ENCODE data around the gene ZNF175. TPM values are rescaled to one million over a fixed set of nuclear protein-coding genes. Genes with fewer than 3 reads are reported as not detected.

ZNF175 gene
- total and polyA plus RNA-seq, 2 donors (not counting 3 experiments of a cell fraction or from before 2014, with no cell fraction given), result 4.9 to 16.5 TPM

DNA sequence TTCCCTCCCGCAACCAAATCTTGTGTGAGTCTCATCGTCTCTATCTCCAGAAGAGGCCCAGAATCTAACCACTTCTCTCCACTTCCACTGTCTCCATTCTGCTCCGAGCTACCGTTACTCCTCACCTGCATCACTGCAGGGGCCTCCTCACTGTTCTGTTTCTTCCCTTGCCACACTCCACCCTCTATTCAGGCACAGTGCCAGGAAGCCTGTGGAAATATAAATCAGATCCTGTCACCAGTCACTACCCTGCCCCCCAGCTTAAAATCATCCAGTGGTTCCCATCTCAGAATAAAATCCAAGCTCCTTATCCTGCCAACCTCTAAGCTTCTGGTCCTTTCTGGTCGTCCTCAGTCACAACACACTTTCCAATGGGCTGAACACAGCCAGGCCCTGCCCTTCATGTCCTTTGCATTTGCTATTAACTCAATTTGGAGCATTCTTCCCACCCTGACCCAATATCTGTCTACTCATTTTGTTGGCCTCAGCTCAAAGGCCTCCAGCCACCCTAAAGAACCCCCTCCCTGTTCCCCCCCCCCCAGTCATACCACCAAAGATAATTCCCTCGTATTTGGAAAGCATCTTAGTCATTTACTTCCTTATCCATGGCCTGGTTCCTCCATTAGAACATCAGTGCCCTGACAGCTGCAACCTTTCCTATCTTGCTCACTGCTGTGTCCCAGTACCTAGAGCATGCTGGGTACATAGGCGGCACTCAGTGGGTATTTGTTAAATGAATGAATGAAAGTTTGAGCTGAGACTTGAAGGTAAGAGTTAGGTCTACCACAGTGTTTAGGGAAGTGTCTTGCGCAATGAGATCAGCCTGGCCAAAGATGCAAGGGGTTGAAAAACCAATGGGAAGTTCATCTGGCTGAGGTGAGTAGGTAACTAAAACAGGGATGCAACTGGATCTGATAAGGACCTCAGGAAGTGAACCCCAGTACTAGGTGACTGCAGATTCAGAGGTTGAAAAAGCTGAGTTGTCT, 24.4 kb downstream of the ZNF175 start:
- no peaks in the 10 kb centered on the region for H3K36me3 ChIP-seq (ENCODE audit: control insufficient read depth in 2 of 2, extremely low read depth in 1 of 2, insufficient read depth in 2 of 2, low read length in 2 of 2)
- no peaks in the 10 kb centered on the region for H3K79me2 ChIP-seq (ENCODE audit: control insufficient read depth, insufficient read depth, low read length)
- no peak overlapping the region for H3K9ac ChIP-seq (replicated peaks; ENCODE audit: extremely low read depth, insufficient read depth, low read length)
- H3K4me1 ChIP-seq (ENCODE audit: control insufficient read depth, extremely low read depth, insufficient read depth, low read length), result peaks cover 6% of the 10 kb centered on the region
- H3K27ac ChIP-seq (ENCODE audit: insufficient read depth, low read depth, low read length), result no peak overlapping the region
- ChIA-PET CTCF (interaction anchor here (1.0 to 1.1 kb wide), 3 partner anchors 10 to 61 kb away, joined by 3 to 5 read pairs (median 3); no protein-coding TSS in a partner anchor), POLR2A (no interaction called here)
- TF ChIP-seq MYC (IDR thresholded peaks at IDR 0.05; ENCODE audit: low read depth, low read length), result no peak
- no peak for TF ChIP-seq JUN (IDR thresholded peaks at IDR 0.05; ENCODE audit: borderline replicate concordance, insufficient read depth, insufficient read length, low read depth)
- no peak for TF ChIP-seq GATA2 (IDR thresholded peaks at IDR 0.05; ENCODE audit: insufficient read depth, insufficient read length, low read depth, low read length)
- no peak for TF ChIP-seq POLR2A (IDR thresholded peaks at IDR 0.05; ENCODE audit: low read depth, low read length)
- TF ChIP-seq, protein P1, sequence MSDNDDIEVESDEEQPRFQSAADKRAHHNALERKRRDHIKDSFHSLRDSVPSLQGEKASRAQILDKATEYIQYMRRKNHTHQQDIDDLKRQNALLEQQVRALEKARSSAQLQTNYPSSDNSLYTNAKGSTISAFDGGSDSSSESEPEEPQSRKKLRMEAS (IDR thresholded peaks at IDR 0.05; ENCODE audit: insufficient read depth, insufficient read length), result no peak
- TF ChIP-seq POLR2AphosphoS5 (IDR thresholded peaks at IDR 0.05; ENCODE audit: insufficient read depth, low read depth, low read length), result no peak
- no peak for TF ChIP-seq FOS (IDR thresholded peaks at IDR 0.05; ENCODE audit: borderline replicate concordance, insufficient read depth, low read length)
- TF ChIP-seq EZH2 (IDR thresholded peaks at IDR 0.05; ENCODE audit: borderline replicate concordance, low read depth, low read length, severe bottlenecking), result no peak
- TF ChIP-seq, protein P2, sequence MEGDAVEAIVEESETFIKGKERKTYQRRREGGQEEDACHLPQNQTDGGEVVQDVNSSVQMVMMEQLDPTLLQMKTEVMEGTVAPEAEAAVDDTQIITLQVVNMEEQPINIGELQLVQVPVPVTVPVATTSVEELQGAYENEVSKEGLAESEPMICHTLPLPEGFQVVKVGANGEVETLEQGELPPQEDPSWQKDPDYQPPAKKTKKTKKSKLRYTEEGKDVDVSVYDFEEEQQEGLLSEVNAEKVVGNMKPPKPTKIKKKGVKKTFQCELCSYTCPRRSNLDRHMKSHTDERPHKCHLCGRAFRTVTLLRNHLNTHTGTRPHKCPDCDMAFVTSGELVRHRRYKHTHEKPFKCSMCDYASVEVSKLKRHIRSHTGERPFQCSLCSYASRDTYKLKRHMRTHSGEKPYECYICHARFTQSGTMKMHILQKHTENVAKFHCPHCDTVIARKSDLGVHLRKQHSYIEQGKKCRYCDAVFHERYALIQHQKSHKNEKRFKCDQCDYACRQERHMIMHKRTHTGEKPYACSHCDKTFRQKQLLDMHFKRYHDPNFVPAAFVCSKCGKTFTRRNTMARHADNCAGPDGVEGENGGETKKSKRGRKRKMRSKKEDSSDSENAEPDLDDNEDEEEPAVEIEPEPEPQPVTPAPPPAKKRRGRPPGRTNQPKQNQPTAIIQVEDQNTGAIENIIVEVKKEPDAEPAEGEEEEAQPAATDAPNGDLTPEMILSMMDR (IDR thresholded peaks at IDR 0.05; ENCODE audit: extremely low read depth in 1 of 2, insufficient read depth in 1 of 2, low read depth in 1 of 2, low read length in 2 of 2), result no peak
- dilution Hi-C loops (cut with MboI; ENCODE audit: extremely low pct_ligation_motif_present, low sequenced_read_pairs), result no loop called here
- no peak overlapping the region for H3K4me3 ChIP-seq (replicated peaks in 1 of 3; ENCODE audit: insufficient read depth in 1 of 3, low read depth in 1 of 3, low read length in 3 of 3)
- H2AFZ ChIP-seq (ENCODE audit: low read depth, low read length), result no peak overlapping the region
- no peaks in the 10 kb centered on the region for H4K20me1 ChIP-seq (replicated peaks; ENCODE audit: control insufficient read depth, extremely low read depth, insufficient read depth, low read length)
- FAIRE-seq, result no peak
- no TSS peak for BruUV-seq (replicated peaks)
- no peak overlapping the region for H3K4me2 ChIP-seq (ENCODE audit: insufficient read depth, low read length)
- H3K9me1 ChIP-seq (replicated peaks; ENCODE audit: control insufficient read depth, extremely low read depth, insufficient read depth, low read length), result no peaks in the 10 kb centered on the region
- H3K27me3 ChIP-seq (ENCODE audit: control insufficient read depth in 2 of 2, insufficient read depth in 2 of 2, low read length in 2 of 2), result peaks cover 2 to 6% of the 10 kb centered on the region in 2 experiments
- H3K9me3 ChIP-seq (replicated peaks; ENCODE audit: control insufficient read depth, insufficient read depth, low read length), result no peaks in the 10 kb centered on the region
- DNase-seq (ENCODE audit: low read depth, low spot score), result no peak
- intact Hi-C loops (cut with micrococcal nuclease), result loop anchor here (2.0 kb wide), 1 partner anchor 487 kb away; the partner anchor contains the start of gene CTU1

Data from endothelial cell of umbilical vein (primary cell).